H9 (cell line): ENCODE results near the gene HIGD1B. TPM values are rescaled to one million over a fixed set of nuclear protein-coding genes. Genes with fewer than 3 reads are reported as not detected.
A peak's percentile ranks its signal among the peaks of the same experiment; 100 is the strongest.

Experiments
- DNase-seq: peaks from one replicate; pipeline ENCODE4 v3.0.0-alpha.2; 2017
- H2AFZ ChIP-seq: one replicate; pipeline ENCODE4 v1.6.1; 2013; ENCODE audit warnings: mild to moderate bottlenecking, low read length, control low read depth, moderate library complexity
- H2AK5ac ChIP-seq: 2 replicates; pipeline ENCODE4 v1.6.1; 2013; ENCODE audit warnings: low read length, control low read depth, mixed read lengths; ENCODE audit not compliant: insufficient read length
- H2BK120ac ChIP-seq: one replicate; pipeline ENCODE4 v1.6.1; 2013; ENCODE audit warnings: low read depth, mild to moderate bottlenecking, low read length, control low read depth, inconsistent platforms; ENCODE audit not compliant: poor library complexity, severe bottlenecking
- H2BK12ac ChIP-seq: 2 replicates; pipeline ENCODE4 v1.6.1; 2013; ENCODE audit warnings: low read length, control low read depth, mixed read lengths, low read depth; ENCODE audit not compliant: insufficient read length
- H2BK15ac ChIP-seq: 2 replicates; pipeline ENCODE4 v1.6.1; 2013; ENCODE audit warnings: low read depth, low read length, control low read depth
- H2BK20ac ChIP-seq: one replicate; pipeline ENCODE4 v1.6.1; 2013; ENCODE audit warnings: low read depth, mild to moderate bottlenecking, low read length, control low read depth, inconsistent platforms; ENCODE audit not compliant: poor library complexity, severe bottlenecking
- H2BK5ac ChIP-seq: 2 replicates; pipeline ENCODE4 v1.6.1; 2013; ENCODE audit warnings: low read length, control low read depth, mixed read lengths; ENCODE audit not compliant: insufficient read length
- H3K14ac ChIP-seq: 2 replicates; pipeline ENCODE4 v1.6.1; 2013; ENCODE audit warnings: low read length, control low read depth; ENCODE audit not compliant: insufficient read depth
- H3K18ac ChIP-seq: 2 replicates; pipeline ENCODE4 v1.6.1; 2013; ENCODE audit warnings: low read depth, mild to moderate bottlenecking, mixed read lengths, low read length, control low read depth; ENCODE audit not compliant: insufficient read length
- H3K23ac ChIP-seq: 2 replicates; pipeline ENCODE4 v1.6.1; 2013; ENCODE audit warnings: low read length, control low read depth, mixed read lengths, low read depth; ENCODE audit not compliant: insufficient read length
- H3K23me2 ChIP-seq: 2 replicates; pipeline ENCODE4 v1.6.1; 2013; ENCODE audit warnings: low read depth, mild to moderate bottlenecking, mixed read lengths, low read length, control low read depth; ENCODE audit not compliant: insufficient read length, poor library complexity, severe bottlenecking
- H3K27ac ChIP-seq: 2 replicates; pipeline ENCODE4 v1.5.1; 2013; ENCODE audit warnings: low read length, control low read depth, mixed read lengths, low read depth; ENCODE audit not compliant: insufficient read length
- H3K27me3 ChIP-seq: 2 replicates; pipeline ENCODE4 v1.6.1; 2013; ENCODE audit warnings: low read length, control low read depth, inconsistent platforms; ENCODE audit not compliant: insufficient read depth
- H3K4ac ChIP-seq: 2 replicates; pipeline ENCODE4 v1.6.1; 2013; ENCODE audit warnings: low read depth, mild to moderate bottlenecking, control low read depth, inconsistent platforms, low read length, moderate library complexity
- H3K4me1 ChIP-seq: 2 replicates; pipeline ENCODE4 v1.6.1; 2013; ENCODE audit warnings: low read length, control low read depth, inconsistent platforms; ENCODE audit not compliant: insufficient read depth
- H3K4me2 ChIP-seq: 2 replicates; pipeline ENCODE4 v1.6.1; 2013; ENCODE audit warnings: low read length, control low read depth, mixed read lengths; ENCODE audit not compliant: insufficient read length, insufficient read depth
- H3K56ac ChIP-seq: 2 replicates; pipeline ENCODE4 v1.6.1; 2013; ENCODE audit warnings: low read depth, mild to moderate bottlenecking, mixed read lengths, low read length, control low read depth; ENCODE audit not compliant: insufficient read length
- H3K79me1 ChIP-seq: 2 replicates; pipeline ENCODE4 v1.6.1; 2013; ENCODE audit warnings: low read depth, mild to moderate bottlenecking, moderate library complexity, low read length, control low read depth, inconsistent platforms; ENCODE audit not compliant: insufficient read depth, poor library complexity, severe bottlenecking
- H3K79me2 ChIP-seq: 2 replicates; pipeline ENCODE4 v1.6.1; 2013; ENCODE audit warnings: low read length, control low read depth, inconsistent platforms; ENCODE audit not compliant: insufficient read depth
- H3K9ac ChIP-seq: 2 replicates; pipeline ENCODE4 v1.6.1; 2013; ENCODE audit warnings: low read length, control low read depth, mixed read lengths; ENCODE audit not compliant: insufficient read length; ENCODE audit errors: extremely low read depth
- H3K9me3 ChIP-seq: one replicate; pipeline ENCODE4 v1.6.1; 2013; ENCODE audit warnings: low read depth, low read length, inconsistent platforms; ENCODE audit not compliant: control insufficient read depth
- H3T11ph ChIP-seq: one replicate; pipeline ENCODE4 v1.6.1; 2013; ENCODE audit warnings: mild to moderate bottlenecking, low read length, control low read depth, inconsistent platforms
- H4K20me1 ChIP-seq: one replicate; pipeline ENCODE4 v1.6.1; 2013; ENCODE audit not compliant: control insufficient read depth, insufficient read length, insufficient read depth
- H4K5ac ChIP-seq: 2 replicates; pipeline ENCODE4 v1.6.1; 2013; ENCODE audit warnings: low read depth, mild to moderate bottlenecking, mixed read lengths, low read length, control low read depth; ENCODE audit not compliant: insufficient read length
- H4K8ac ChIP-seq: replicated peaks from 2 replicates; pipeline ENCODE4 v1.6.1; 2013; ENCODE audit warnings: low read length, control low read depth, mixed read lengths, low read depth; ENCODE audit not compliant: insufficient read length
- H4K91ac ChIP-seq: 2 replicates; pipeline ENCODE4 v1.6.1; 2013; ENCODE audit warnings: low read depth, mild to moderate bottlenecking, moderate library complexity, mixed read lengths, low read length, control low read depth; ENCODE audit not compliant: insufficient read length
- H3K27ac Mint-ChIP-seq, 3 experiments: 2 replicates in 2 of 3; 3 replicates in 1 of 3; pipeline ENCODE4 v1.8.0; 2020 to 2021; ENCODE audit warnings: mixed read lengths in 3 of 3, mild to moderate bottlenecking in 1 of 3, moderate library complexity in 1 of 3
- H3K27me3 Mint-ChIP-seq: 2 replicates; pipeline ENCODE4 v1.8.0; 2021; ENCODE audit warnings: low read depth, mild to moderate bottlenecking, moderate library complexity, mixed read lengths
- H3K36me3 Mint-ChIP-seq, 3 experiments: 2 replicates in 2 of 3; 3 replicates in 1 of 3; pipeline ENCODE4 v1.8.0; 2020 to 2021; ENCODE audit warnings: low read depth in 3 of 3, mixed read lengths in 3 of 3; ENCODE audit not compliant: insufficient read depth in 1 of 3
- H3K4me1 Mint-ChIP-seq, 2 experiments: 2 replicates each; pipeline ENCODE4 v1.8.0; 2020; ENCODE audit warnings: mixed read lengths in 2 of 2
- H3K4me3 Mint-ChIP-seq, 2 experiments: 2 replicates in 1 of 2; 3 replicates in 1 of 2; pipeline ENCODE4 v1.8.0; 2020 to 2021; ENCODE audit warnings: mild to moderate bottlenecking in 2 of 2, mixed read lengths in 2 of 2, moderate library complexity in 1 of 2
- H3K9me3 Mint-ChIP-seq, 2 experiments: 2 replicates in 1 of 2; 3 replicates in 1 of 2; pipeline ENCODE4 v1.8.0; 2020; ENCODE audit warnings: mild to moderate bottlenecking in 2 of 2, mixed read lengths in 2 of 2, moderate library complexity in 1 of 2
- CTCF ChIP-seq: fragments of 200-600 bp; sonication (generic); conservative IDR thresholded peaks from 3 replicates; pipeline ENCODE4 v1.8.0; 2021; ENCODE audit warnings: antibody characterized with exemption, mild to moderate bottlenecking
- WGBS: extraction: QIAGEN DNeasy Blood & Tissue Kit; methylation state at CpG from one replicate; pipeline ENCODE4 v1.1.7; 2013; ENCODE audit warnings: missing lambda C conversion rate, low lambda C conversion rate, mixed read lengths; ENCODE audit not compliant: insufficient read length; ENCODE audit errors: extremely low coverage; 5-methylcytosine and 5-hydroxymethylcytosine counted together
- total RNA-seq: library from RNA; stranded (reverse); gene quantifications from 2 replicates; pipeline ENCODE4 v1.2.1, GENCODE V29; 2021

The HIGD1B gene
- total RNA-seq, 1 experiment from 2014 or later: not detected

- H3K4me2 ChIP-seq: no peak overlapping the region
- no peak overlapping the region for H4K91ac ChIP-seq
- H3K4me1 ChIP-seq: peaks cover 15% of the 10 kb centered on the region; the same call in 1 of the 2 replicates
- H3K56ac ChIP-seq: no peak overlapping the region
- H2BK5ac ChIP-seq: no peak overlapping the region
- no peaks in the 10 kb centered on the region for H3K9me3 ChIP-seq
- H3K27me3 ChIP-seq: no peaks in the 10 kb centered on the region
- no peak overlapping the region for H3T11ph ChIP-seq
- H2BK120ac ChIP-seq: no peak overlapping the region
- no peak overlapping the region for H3K27ac ChIP-seq
- no peaks in the 10 kb centered on the region for H3K79me1 ChIP-seq
- H3K4ac ChIP-seq: no peak overlapping the region
- H2BK12ac ChIP-seq: no peak overlapping the region
- no peak for DNase-seq
- H3K79me2 ChIP-seq: no peaks in the 10 kb centered on the region
- peaks cover 4% of the 10 kb centered on the region; the same call in 1 of the 2 replicates for H3K27me3 Mint-ChIP-seq
- no peak overlapping the region for H2BK20ac ChIP-seq
- H3K23me2 ChIP-seq: no peaks in the 10 kb centered on the region
- no peak for TF ChIP-seq CTCF
- H3K18ac ChIP-seq: no peak overlapping the region
- H3K14ac ChIP-seq: no peak overlapping the region
- H2AK5ac ChIP-seq: no peak overlapping the region
- H3K9ac ChIP-seq: no peak overlapping the region
- H3K36me3 Mint-ChIP-seq: peaks cover 5 to 19% (median 14%) of the 10 kb centered on the region in 3 experiments
- no peak overlapping the region for H2AFZ ChIP-seq
- H3K4me3 Mint-ChIP-seq: no peak overlapping the region
- no CpG with 5 or more reads among the region's 8 CpGs for WGBS
- H3K4me1 Mint-ChIP-seq: peaks cover 29 to 39% of the 10 kb centered on the region in 2 experiments
- no peak overlapping the region for H3K23ac ChIP-seq
- peak overlapping the region in 2 of 3 experiments; percentile 23 to 34; a peak in 1 of 7 replicates for H3K27ac Mint-ChIP-seq
- H3K9me3 Mint-ChIP-seq: no peaks in the 10 kb centered on the region
- H4K5ac ChIP-seq: no peak overlapping the region
- no peak overlapping the region; the same call in 1 of the 2 replicates for H2BK15ac ChIP-seq
- no peaks in the 10 kb centered on the region for H4K20me1 ChIP-seq
- H4K8ac ChIP-seq: no peak overlapping the region
Observed at GRCh38 chr17:44846206-44846605, 1.5 kb upstream of the HIGD1B start.
